ENCODE results near the gene GATD1. TPM values are rescaled to one million over a fixed set of nuclear protein-coding genes. Genes with fewer than 3 reads are reported as not detected.

GATD1 gene
- total RNA-seq, 1 donor from 2014 or later: 59.0 TPM

- intact Hi-C loops (cut with micrococcal nuclease): loop anchor here (2.0 kb wide), 1 partner anchor 67 kb away; no protein-coding TSS in a partner anchor
These were observed 47.7 kb downstream of the GATD1 start for GRCh38 chr11:729492-730074.

GRCh38 chr11:728901-729491 lies 48.3 kb downstream of the GATD1 start:
- intact Hi-C loops (cut with micrococcal nuclease): loop anchor here (2.0 kb wide), 1 partner anchor 68 kb away; no protein-coding TSS in a partner anchor

- intact Hi-C loops (cut with micrococcal nuclease): loop anchor here (2.0 kb wide), 1 partner anchor 69 kb away; no protein-coding TSS in a partner anchor
These were observed 49.2 kb downstream of the GATD1 start for GRCh38 chr11:727859-728748.

- intact Hi-C loops (cut with micrococcal nuclease): no loop called here
These were observed 50.0 kb downstream of the GATD1 start for GRCh38 chr11:727281-727701.

- intact Hi-C loops (cut with micrococcal nuclease): no loop called here
These were observed 50.7 kb downstream of the GATD1 start for GRCh38 chr11:726278-727220.

GRCh38 chr11:725624-726202 lies 51.6 kb downstream of the GATD1 start:
- intact Hi-C loops (cut with micrococcal nuclease): no loop called here

- intact Hi-C loops (cut with micrococcal nuclease): loop anchor here (5.0 kb wide), 1 partner anchor 188 kb away; the partner anchor contains the start of genes HRAS and LRRC56
These were observed 52.4 kb downstream of the GATD1 start for GRCh38 chr11:724778-725386.

- intact Hi-C loops (cut with micrococcal nuclease): loop anchor here (5.0 kb wide), 1 partner anchor 187 kb away; the partner anchor contains the start of genes HRAS and LRRC56
These were observed 53.1 kb downstream of the GATD1 start for GRCh38 chr11:724049-724777.

- intact Hi-C loops (cut with micrococcal nuclease): loop anchor here (1.0 to 5.0 kb wide), 7 partner anchors 24 to 186 kb away; partner anchors contain the start of genes HRAS, LRRC56 and TALDO1
These were observed 54.0 kb downstream of the GATD1 start for GRCh38 chr11:723120-723883.

GRCh38 chr11:722346-722811 lies 54.9 kb downstream of the GATD1 start:
- intact Hi-C loops (cut with micrococcal nuclease): loop anchor here (5.0 kb wide), 1 partner anchor 185 kb away; the partner anchor contains the start of genes HRAS and LRRC56

- intact Hi-C loops (cut with micrococcal nuclease): loop anchor here (5.0 kb wide), 1 partner anchor 185 kb away; the partner anchor contains the start of genes HRAS and LRRC56
These were observed 55.4 kb downstream of the GATD1 start for GRCh38 chr11:721741-722345.

GRCh38 chr11:721247-721740 lies 56.0 kb downstream of the GATD1 start:
- intact Hi-C loops (cut with micrococcal nuclease): loop anchor here (5.0 kb wide), 1 partner anchor 184 kb away; the partner anchor contains the start of genes HRAS and LRRC56

GRCh38 chr11:720642-721246 lies 56.5 kb downstream of the GATD1 start:
- intact Hi-C loops (cut with micrococcal nuclease): loop anchor here (5.0 kb wide), 1 partner anchor 183 kb away; the partner anchor contains the start of genes HRAS and LRRC56

GRCh38 chr11:720017-720641 lies 57.2 kb downstream of the GATD1 start:
- intact Hi-C loops (cut with micrococcal nuclease): loop anchor here (5.0 kb wide), 1 partner anchor 183 kb away; the partner anchor contains the start of genes HRAS and LRRC56

GRCh38 chr11:719214-720016 lies 57.9 kb downstream of the GATD1 start:
- intact Hi-C loops (cut with micrococcal nuclease): loop anchor here (5.0 kb wide), 1 partner anchor 182 kb away; the partner anchor contains the start of genes HRAS and LRRC56

All from T-helper 1 cell treated with Interleukin-12 subunit alpha and Interleukin-12 subunit beta and Interleukin-4 antibody, amounts not matched to agents 30 ng/mL and 1 ng/mL, for 36 hours (primary cell).